K562 (cell line): ENCODE results near the gene SLC7A1. TPM values are rescaled to one million over a fixed set of nuclear protein-coding genes. Genes with fewer than 3 reads are reported as not detected.

Experiments used
- ATAC-seq: fragments of 200-7000 bp; cut with Tn5 transposase; 3 replicates; pipeline ENCODE4 v1.9.1; 2020; ENCODE audit warnings: moderate library complexity
- BruUV-seq: library from RNA; stranded (reverse); fragments of 400-500 nt; replicated peaks from 2 replicates; lab custom pipeline; 2021; lab: Mats Ljungman, UMichigan
- CTCF ChIA-PET: fragments of 300-600 bp; formaldehyde crosslinking; extraction: SDS; loops from one replicate; lab custom pipeline; 2021; ENCODE audit warnings: low intra/inter-chr PET ratio; lab: Yijun Ruan, JAX
- POLR2A ChIA-PET: fragments of 300-600, 350-650 bp; sonication (Branson Sonifier 250); formaldehyde crosslinking; extraction: SDS; loops from one replicate; lab custom pipeline; 2021; ENCODE audit warnings: antibody characterized with exemption, inconsistent platforms; lab: Yijun Ruan, JAX
- DNase-seq, 4 experiments: peaks; one replicate each; pipeline versions ENCODE4 v3.0.0 to v3.0.0-alpha.2; 2011 to 2018; ENCODE audit warnings: low spot score in 3 of 4, mixed read lengths in 3 of 4; ENCODE audit errors: extremely low read depth in 1 of 4
- FAIRE-seq: peaks from 2 replicates; lab custom pipeline; 2011; peaks lifted over from hg19 to GRCh38; lab: Jason Lieb, UNC
- H2AFZ ChIP-seq: 2 replicates; pipeline ENCODE4 v1.6.0; 2011; ENCODE audit warnings: low read depth, low read length, control low read depth, inconsistent platforms
- H3K27ac ChIP-seq: fragments of 200-600 bp; 3 replicates; pipeline ENCODE4 v1.8.0; 2011; ENCODE audit warnings: low read depth, mild to moderate bottlenecking, control low read depth, inconsistent platforms, low read length, moderate library complexity, mixed read lengths; ENCODE audit errors: extremely low read depth
- H3K27me3 ChIP-seq, 2 experiments: fragments of 300-600 bp in 1 of 2; 2 replicates in 1 of 2; 3 replicates in 1 of 2; pipeline versions ENCODE4 v1.6.0 to v1.8.0; 2011; ENCODE audit warnings: inconsistent platforms in 2 of 2, low read length in 2 of 2, mild to moderate bottlenecking in 1 of 2, mixed read lengths in 1 of 2, moderate library complexity in 1 of 2; ENCODE audit not compliant: control insufficient read depth in 2 of 2, insufficient read depth in 2 of 2
- H3K36me3 ChIP-seq: fragments of 300-600 bp; 3 replicates; pipeline ENCODE4 v1.8.0; 2011; ENCODE audit warnings: mild to moderate bottlenecking, low read length, inconsistent platforms; ENCODE audit not compliant: control insufficient read depth, insufficient read depth
- H3K4me1 ChIP-seq, 2 experiments: fragments of 200-600 bp in 1 of 2; replicated peaks in 1 of 2; 2 replicates in 1 of 2; 3 replicates in 1 of 2; pipeline versions ENCODE4 v1.5.1 to v1.8.0; 2011; ENCODE audit warnings: inconsistent platforms in 2 of 2, low read length in 2 of 2, mild to moderate bottlenecking in 1 of 2, mixed read lengths in 1 of 2, moderate library complexity in 1 of 2; ENCODE audit not compliant: control insufficient read depth in 2 of 2, insufficient read depth in 2 of 2
- H3K4me2 ChIP-seq: 2 replicates; pipeline ENCODE4 v1.6.1; 2011; ENCODE audit warnings: low read length, control low read depth, inconsistent platforms, mixed read lengths; ENCODE audit not compliant: insufficient read depth
- H3K4me3 ChIP-seq: fragments of 200-600 bp; sonication (generic), shearing (Covaris generic); 2 replicates; pipeline ENCODE4 v1.5.1; 2016; ENCODE audit warnings: control low read depth, inconsistent platforms
- H3K79me2 ChIP-seq: fragments of 200-600 bp; 3 replicates; pipeline ENCODE4 v1.8.0; 2011; ENCODE audit warnings: low read length, inconsistent platforms; ENCODE audit not compliant: control insufficient read depth, insufficient read depth
- H3K9ac ChIP-seq, 2 experiments: 2 replicates each; pipeline versions ENCODE4 v1.6.0 to v1.6.1; 2011; ENCODE audit warnings: low read depth in 2 of 2, low read length in 2 of 2, control low read depth in 1 of 2, inconsistent platforms in 1 of 2, mild to moderate bottlenecking in 1 of 2, mixed read lengths in 1 of 2; ENCODE audit not compliant: insufficient read depth in 1 of 2
- H3K9me1 ChIP-seq: one replicate; pipeline ENCODE4 v1.6.0; 2011; ENCODE audit warnings: inconsistent platforms, mild to moderate bottlenecking, low read length, moderate library complexity; ENCODE audit not compliant: control insufficient read depth, insufficient read depth
- H3K9me3 ChIP-seq: replicated peaks from 2 replicates; pipeline ENCODE4 v1.5.1; 2011; ENCODE audit warnings: low read depth, low read length, inconsistent platforms; ENCODE audit not compliant: control insufficient read depth, insufficient read depth
- H4K20me1 ChIP-seq: replicated peaks from 2 replicates; pipeline ENCODE4 v1.6.1; 2011; ENCODE audit warnings: low read length, inconsistent platforms, mixed read lengths; ENCODE audit not compliant: control insufficient read depth, insufficient read depth
- BACH1 ChIP-seq: fragments of 200-800 bp; sonication (Bioruptor generic); IDR thresholded peaks from 2 replicates; pipeline ENCODE4 v1.6.1; 2016; ENCODE audit warnings: missing genetic modification characterization, missing compliant biosample characterization
- FOXK1 ChIP-seq: sonication (generic); formaldehyde crosslinking; IDR thresholded peaks from 2 replicates; pipeline ENCODE4 v1.8.0; 2022; ENCODE audit warnings: missing genetic modification reagents, mild to moderate bottlenecking, borderline replicate concordance
- NEUROD1 ChIP-seq: fragments of 150-350 bp; IDR thresholded peaks from 2 replicates; pipeline ENCODE4 v1.6.1; 2014; ENCODE audit warnings: borderline replicate concordance, low read length, low read depth; ENCODE audit not compliant: partially characterized antibody
- RBM22 ChIP-seq: fragments of 200-400 bp; formaldehyde crosslinking; IDR thresholded peaks from 2 replicates; pipeline ENCODE4 v1.6.1; 2018; ENCODE audit warnings: low read length, low read depth; ENCODE audit not compliant: poor library complexity, severe bottlenecking
- SNIP1 ChIP-seq: fragments of 450-650 bp; IDR thresholded peaks from 2 replicates; pipeline ENCODE4 v1.7.1; 2017; ENCODE audit warnings: low read depth, mild to moderate bottlenecking
- TCF3 ChIP-seq: sonication (generic); formaldehyde crosslinking; IDR thresholded peaks from 2 replicates; pipeline ENCODE4 v1.4.0; 2020; ENCODE audit warnings: mild to moderate bottlenecking, missing genetic modification reagents
- WGBS: fragments of 100-300 bp; shearing (Covaris generic); methylation state at CpG from one replicate; pipeline ENCODE4 v1.1.6; 2016; ENCODE audit warnings: low coverage, mixed read lengths; ENCODE audit not compliant: insufficient coverage; ENCODE audit errors: missing lambda C conversion rate; 5-methylcytosine and 5-hydroxymethylcytosine counted together
- in situ Hi-C: fragments of 300-500 bp; cut with MboI; formaldehyde crosslinking; loops from 4 replicates; pipeline ENCODE4 v1.15.0; 2018; ENCODE audit warnings: inconsistent platforms, mixed read lengths
- intact Hi-C: fragments of 100-400 bp; cut with micrococcal nuclease; formaldehyde crosslinking; loops from 2 replicates; pipeline ENCODE4 v1.14.2; 2022
- polyA plus RNA-seq, 8 experiments: library from polyadenylated mRNA; depleted of rRNA in 4 of 8; stranded (reverse) in 5 of 8; unstranded in 3 of 8; fragments of >200 nt; fragmentation: Nextera tagmentation in 2 of 8; fragmentation: Illumina TruSeq in 1 of 8; extraction: Ambion mirVana in 2 of 8; extraction: Trizol in 1 of 8; gene quantifications; 2 replicates each; pipeline versions ENCODE4 v1.2.1 to v1.2.3, GENCODE V29; 2011 to 2014; ENCODE audit warnings: inconsistent platforms in 1 of 8, missing spikeins in 1 of 8
- total RNA-seq, 7 experiments: library from RNA; depleted of rRNA in 6 of 7; stranded (reverse); fragments of >200 nt in 6 of 7; fragmentation: Illumina TruSeq in 2 of 7; extraction: Trizol in 2 of 7; gene quantifications; 2 replicates each; pipeline versions ENCODE4 v1.2.1 to v1.2.3, GENCODE V29; 2011 to 2021; ENCODE audit warnings: low replicate concordance in 1 of 7
- TF ChIP-seq, protein P1 (sequence below): fragments of 450-650 bp; formaldehyde crosslinking; conservative IDR thresholded peaks from 2 replicates; pipeline ENCODE4 v1.4.0; 2022; ENCODE audit warnings: mild to moderate bottlenecking, missing genetic modification characterization

Gene SLC7A1
- total and polyA plus RNA-seq, 9 of the 15 experiments (the other 6 are each of a cell fraction or from before 2014, with no cell fraction given): 3.3 to 69.7 (median 10.8) TPM

GRCh38 chr13:29535663-29536655 lies 59.5 kb downstream of the SLC7A1 start:
- no TSS peak for BruUV-seq
- TF ChIP-seq SNIP1 (no peak), BACH1 (no peak), TCF3 (CRISPR knock-in tag) (no peak), FOXK1 (CRISPR knock-in tag) (no peak), NEUROD1 (no peak), RBM22 (peak; percentile 31)
- TF ChIP-seq, protein P1, sequence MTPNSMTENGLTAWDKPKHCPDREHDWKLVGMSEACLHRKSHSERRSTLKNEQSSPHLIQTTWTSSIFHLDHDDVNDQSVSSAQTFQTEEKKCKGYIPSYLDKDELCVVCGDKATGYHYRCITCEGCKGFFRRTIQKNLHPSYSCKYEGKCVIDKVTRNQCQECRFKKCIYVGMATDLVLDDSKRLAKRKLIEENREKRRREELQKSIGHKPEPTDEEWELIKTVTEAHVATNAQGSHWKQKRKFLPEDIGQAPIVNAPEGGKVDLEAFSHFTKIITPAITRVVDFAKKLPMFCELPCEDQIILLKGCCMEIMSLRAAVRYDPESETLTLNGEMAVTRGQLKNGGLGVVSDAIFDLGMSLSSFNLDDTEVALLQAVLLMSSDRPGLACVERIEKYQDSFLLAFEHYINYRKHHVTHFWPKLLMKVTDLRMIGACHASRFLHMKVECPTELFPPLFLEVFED (CRISPR knock-in tag): no peak
- in situ Hi-C loops (no loop called here), intact Hi-C loops (no loop called here)
- Histone ChIP-seq H3K4me3 (no peak overlapping the region), H3K27ac (no peak overlapping the region), H3K9ac (no peak overlapping the region), H3K4me1 (no peaks in the 10 kb centered on the region), H3K79me2 (peaks cover 4% of the 10 kb centered on the region; the same call in 1 of the 3 replicates), H3K4me2 (no peak overlapping the region), H2AFZ (no peak overlapping the region), H3K27me3 (no peaks in the 10 kb centered on the region), H3K9me1 (no peaks in the 10 kb centered on the region), H3K36me3 (peaks cover 51% of the 10 kb centered on the region; the same call in 2 of the 3 replicates), H4K20me1 (0 out of 2 replicates have a peak, but pooled peaks cover 4% of the 10 kb centered on the region), H3K9me3 (no peaks in the 10 kb centered on the region)
- CTCF ChIA-PET: no interaction called here
- ATAC-seq (no peak), DNase-seq (no peak), FAIRE-seq (no peak)
- WGBS: 90% methylated on average over 12 of the region's 24 CpGs
- POLR2A ChIA-PET: interaction anchor here (0.5 kb wide), 1 partner anchor 118 kb away, joined by 3 read pairs; no protein-coding TSS in a partner anchor
